ENCODE data around the gene ADRB2.

Gene ADRB2

GRCh38 chr5:148831590-148832565, 5.5 kb downstream of the ADRB2 start:
- no peak for DNase-seq

- DNase-seq: no peak
Measured at GRCh38 chr5:148833122-148833521, 6.7 kb downstream of the ADRB2 start.

DNA sequence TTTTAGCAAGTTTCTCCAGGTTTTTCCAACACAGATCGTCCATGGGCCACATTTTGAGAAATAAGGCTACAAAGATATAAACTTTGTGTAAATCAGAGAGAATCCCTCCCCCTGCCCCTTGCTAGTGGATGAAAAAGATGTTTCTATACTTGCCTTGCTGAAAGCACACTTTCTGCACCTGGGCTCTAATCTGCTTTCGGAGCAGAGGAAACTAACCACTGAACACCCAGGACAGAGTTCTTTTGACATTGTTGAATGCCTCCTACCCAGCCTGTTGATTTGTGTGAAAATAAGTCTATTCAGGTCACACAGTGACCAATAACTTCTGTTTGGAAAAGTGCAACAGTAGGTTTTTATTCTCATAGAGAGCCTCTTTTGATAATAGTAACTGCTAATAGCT, 7.5 kb downstream of the ADRB2 start:
- no peak for DNase-seq

DNA sequence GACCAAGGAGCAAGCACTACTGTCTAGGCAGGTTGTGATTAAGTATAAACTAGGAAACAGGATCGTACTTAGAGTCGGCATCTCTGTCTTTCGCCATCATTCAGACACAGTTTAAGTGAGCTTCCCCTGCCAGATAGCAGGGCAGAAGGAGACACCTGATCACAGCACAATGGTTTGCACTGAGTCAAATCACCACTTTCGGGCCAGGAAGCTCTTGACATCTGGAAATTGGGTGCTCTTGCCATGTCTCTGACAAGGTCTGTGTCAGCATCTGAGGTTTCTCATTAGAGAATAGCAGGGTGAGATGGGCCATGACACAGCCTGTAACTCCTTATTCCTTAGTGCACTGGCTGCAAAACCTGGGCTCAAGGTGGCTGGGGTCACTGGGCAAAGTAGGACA, 8.3 kb downstream of the ADRB2 start:
- no peak for DNase-seq

DNA sequence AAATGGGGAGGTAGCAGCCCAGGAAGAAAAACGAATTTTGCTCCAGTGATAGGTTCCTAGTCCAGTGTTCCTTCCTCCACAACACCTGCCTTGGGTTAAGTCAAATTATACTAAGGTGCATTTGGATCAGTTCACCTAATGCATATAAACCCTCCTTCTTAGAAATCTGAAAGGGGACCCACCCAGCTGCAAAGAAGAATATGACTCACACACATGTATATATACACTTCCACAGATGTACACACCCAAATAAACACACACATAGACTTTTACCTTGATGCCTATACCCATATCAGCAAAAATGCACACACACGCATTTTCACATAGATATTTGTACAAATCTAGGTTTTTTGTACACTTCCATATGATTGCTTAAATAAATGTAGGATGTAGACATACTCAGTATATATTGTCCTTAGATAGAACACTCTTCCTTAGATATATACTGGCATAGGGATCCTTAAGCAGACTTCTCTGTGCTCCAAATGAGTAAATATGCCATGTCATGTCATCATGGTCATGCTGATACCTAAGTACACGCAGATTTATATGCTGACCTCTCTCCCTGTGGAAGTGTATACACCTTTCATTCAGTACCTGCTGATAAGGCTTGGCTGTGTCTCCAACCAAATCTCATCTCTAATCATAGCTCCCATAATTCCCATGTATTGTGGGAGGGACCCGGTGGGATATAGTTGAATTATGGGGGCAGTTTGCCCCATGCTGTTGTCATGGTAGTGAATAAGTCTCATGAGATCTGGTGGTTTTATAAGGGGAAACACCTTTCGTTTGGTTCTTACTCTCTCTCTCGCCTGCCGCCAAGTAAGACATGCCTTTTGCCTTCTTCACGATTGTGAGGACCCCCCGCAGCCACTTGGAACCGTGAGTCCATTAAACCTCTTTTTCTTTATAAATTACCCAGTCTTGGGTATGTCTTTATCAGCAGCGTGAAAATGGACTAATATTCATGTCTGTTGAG, 10.2 kb downstream of the ADRB2 start:
- no peak for DNase-seq

GRCh38 chr5:148837383-148837782, 11.0 kb downstream of the ADRB2 start:
- DNase-seq: no peak

- no peak for DNase-seq
Measured at GRCh38 chr5:148838357-148838756, 11.9 kb downstream of the ADRB2 start.

DNA sequence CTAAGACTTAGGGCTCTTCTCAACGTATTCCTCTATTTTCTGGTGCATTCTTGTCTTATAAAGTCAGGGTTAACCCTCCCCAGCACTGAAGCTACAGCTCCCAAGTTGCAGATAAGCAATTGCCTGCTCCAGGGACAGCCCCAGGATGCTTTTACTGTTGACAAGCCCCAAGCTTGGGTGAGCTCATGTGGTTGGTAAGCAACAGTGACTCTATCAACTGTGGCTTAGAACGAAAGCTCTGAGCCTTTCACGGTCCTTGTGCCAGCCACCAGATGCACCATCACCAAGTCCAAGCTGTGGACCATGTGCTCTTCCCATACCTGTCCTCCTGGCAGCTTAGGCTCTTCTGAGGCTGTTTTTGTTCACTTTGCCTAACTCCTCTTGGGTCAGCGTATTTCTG, 13.5 kb downstream of the ADRB2 start:
- no peak for DNase-seq

GRCh38 chr5:148840531-148840930, 14.1 kb downstream of the ADRB2 start:
- no peak for DNase-seq

GRCh38 chr5:148841519-148841918, 15.1 kb downstream of the ADRB2 start:
- DNase-seq: no peak

- DNase-seq: no peak
Measured at GRCh38 chr5:148842161-148842560, 15.8 kb downstream of the ADRB2 start.

GRCh38 chr5:148843510-148844318, 17.3 kb downstream of the ADRB2 start:
- no peak for DNase-seq

DNA sequence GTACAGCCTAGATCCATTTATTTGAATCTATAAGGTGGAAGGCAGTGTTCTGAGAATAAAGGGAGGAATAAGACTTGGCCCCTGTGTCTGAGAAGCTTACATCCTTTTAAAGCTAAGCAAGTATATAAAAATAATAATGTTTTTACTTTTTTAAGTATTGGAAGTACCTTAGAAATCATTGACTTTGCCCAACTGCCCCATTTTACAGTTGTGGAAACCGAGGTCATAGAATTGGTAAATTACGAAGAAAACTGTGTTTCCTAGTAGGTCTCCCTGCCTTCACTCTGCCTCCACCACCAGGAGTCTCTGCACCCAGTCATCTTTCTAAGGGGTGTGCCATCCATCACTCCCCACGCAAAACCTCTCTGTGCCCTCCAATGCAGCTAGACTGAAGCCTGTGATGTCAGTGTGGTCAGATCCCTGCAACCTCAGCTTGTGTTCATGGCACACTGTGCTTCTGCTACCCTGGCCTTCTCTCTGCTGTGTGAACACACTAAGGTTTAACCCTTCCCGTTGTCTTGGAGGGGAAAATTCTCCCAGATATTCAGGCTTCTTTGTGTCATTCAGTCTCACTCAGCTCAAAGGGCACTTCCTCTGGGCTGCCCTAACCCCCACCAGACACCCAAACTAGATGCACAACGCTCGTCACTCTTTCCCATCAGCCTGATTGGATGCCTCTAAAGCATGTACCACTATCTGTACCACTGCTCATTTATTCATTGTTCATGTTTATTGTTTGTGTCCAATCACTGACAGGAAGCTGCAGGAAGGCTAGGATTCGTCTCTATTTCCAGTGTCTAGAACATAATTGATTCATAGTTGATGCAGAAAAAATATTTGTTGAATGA, 18.2 kb downstream of the ADRB2 start:
- DNase-seq: peak; percentile 28

- DNase-seq: no peak
Measured at GRCh38 chr5:148846930-148847329, 20.5 kb downstream of the ADRB2 start.

DNA sequence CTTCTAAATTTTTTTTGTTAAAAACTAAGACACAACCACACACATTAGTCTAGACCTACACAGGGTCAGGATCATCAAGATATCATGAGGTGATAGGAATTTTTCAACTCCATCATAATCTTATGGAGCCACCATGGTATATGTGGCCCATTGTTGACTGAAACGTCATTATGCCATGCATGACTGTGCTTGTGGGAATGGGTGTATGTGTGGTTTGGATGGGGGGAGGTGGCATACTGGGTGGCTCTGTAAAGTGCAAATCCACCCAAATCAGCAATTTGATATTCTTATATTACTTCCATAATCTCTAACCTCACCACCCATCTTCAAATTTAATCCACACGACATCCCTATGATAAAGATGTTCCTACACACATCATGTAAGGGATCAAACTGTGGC, 21.0 kb downstream of the ADRB2 start:
- DNase-seq: no peak

- DNase-seq: peak; percentile 32
Measured at GRCh38 chr5:148848393-148849031, 22.1 kb downstream of the ADRB2 start.

DNA sequence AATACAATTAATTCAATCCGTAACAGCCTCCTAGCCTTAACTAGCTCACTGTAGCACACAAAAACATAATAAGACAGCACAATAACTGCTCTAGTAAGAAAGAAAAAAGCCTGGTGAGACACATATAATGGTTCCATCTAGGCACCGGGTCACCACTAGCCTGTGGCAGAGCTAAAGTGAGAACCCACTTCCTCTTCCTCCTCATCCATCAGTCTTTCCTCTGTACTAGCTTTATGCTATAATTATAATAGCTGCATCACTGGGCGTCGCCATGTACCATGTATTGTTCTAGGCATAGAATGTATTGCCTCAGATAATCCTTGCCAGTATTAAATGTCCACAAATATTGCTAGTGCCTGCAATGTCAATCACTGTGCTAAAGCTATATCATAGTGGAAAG, 23.1 kb downstream of the ADRB2 start:
- DNase-seq: peak; percentile 54

GRCh38 chr5:148850836-148851235, 24.4 kb downstream of the ADRB2 start:
- no peak for DNase-seq

DNA sequence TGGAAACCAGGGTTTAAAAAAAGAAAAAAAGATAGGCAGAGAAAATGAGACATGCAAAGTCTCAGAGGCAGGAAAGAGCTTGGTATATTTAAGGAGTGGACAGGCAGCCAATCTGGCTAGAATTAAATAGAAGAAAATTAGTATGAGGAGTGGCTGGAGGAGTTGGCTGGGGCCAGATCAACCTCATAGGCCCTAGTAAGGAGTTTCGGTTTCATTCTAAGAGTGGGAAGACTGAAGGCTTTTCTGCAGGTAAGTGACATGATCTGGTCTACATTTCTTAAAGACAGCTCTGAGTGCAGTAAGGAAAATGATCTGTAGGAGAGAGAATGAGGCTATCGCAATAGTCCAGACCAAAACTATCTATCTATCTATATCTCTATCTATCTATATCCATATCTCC, 27.5 kb downstream of the ADRB2 start:
- no peak for DNase-seq

- peak; percentile 42 for DNase-seq
Measured at GRCh38 chr5:148855249-148856008, 29.0 kb downstream of the ADRB2 start.
